A549 (cell line): ENCODE data around the gene TOP3B. TPM values are rescaled to one million over a fixed set of nuclear protein-coding genes. Genes with fewer than 3 reads are reported as not detected.

ENCODE experiments used
- ATAC-seq, 2 experiments: fragments of 200-7000 bp in 1 of 2; fragments of >200 bp in 1 of 2; cut with Nextera tagmentation in 1 of 2; cut with Tn5 transposase in 1 of 2; 3 replicates each; pipeline versions ENCODE4 v1.8.0 to v1.9.1; 2018 to 2020; ENCODE audit warnings: mild to moderate bottlenecking in 1 of 2, moderate library complexity in 1 of 2
- CTCF ChIA-PET: fragments of 300-600 bp; sonication (Branson Sonifier 250); formaldehyde crosslinking; extraction: SDS; loops from one replicate; lab custom pipeline; 2021; ENCODE audit warnings: antibody characterized with exemption, inconsistent platforms; lab: Yijun Ruan, JAX
- POLR2A ChIA-PET: fragments of 350-600 bp; formaldehyde crosslinking; extraction: SDS; loops from one replicate; lab custom pipeline; 2021; ENCODE audit warnings: antibody characterized with exemption, inconsistent platforms; lab: Yijun Ruan, JAX
- DNase-seq, 2 experiments: peaks; one replicate each; pipeline versions ENCODE4 v3.0.0 to v3.0.0-alpha.2; 2011 to 2016; ENCODE audit warnings: low read depth in 1 of 2, low spot score in 1 of 2
- FAIRE-seq: peaks from 2 replicates; lab custom pipeline; 2011; peaks lifted over from hg19 to GRCh38; lab: Jason Lieb, UNC
- H3K27ac ChIP-seq, 2 experiments: fragments of >200 bp; sonication (Bioruptor Twin); formaldehyde crosslinking; 3 replicates each; pipeline ENCODE4 v1.5.1; 2016 to 2017
- H3K4me1 ChIP-seq: fragments of >200 bp; sonication (Bioruptor Twin); formaldehyde crosslinking; 3 replicates; pipeline ENCODE4 v1.6.1; 2016
- H3K4me2 ChIP-seq: fragments of >200 bp; sonication (Bioruptor Twin); formaldehyde crosslinking; 3 replicates; pipeline ENCODE4 v1.6.1; 2016
- H3K4me3 ChIP-seq: fragments of >200 bp; sonication (Bioruptor Twin); formaldehyde crosslinking; 3 replicates; pipeline ENCODE4 v1.5.1; 2016
- H3K9me3 ChIP-seq: fragments of >200 bp; sonication (Bioruptor Twin); formaldehyde crosslinking; 3 replicates; pipeline ENCODE4 v1.6.1; 2016
- BCL3 ChIP-seq: fragments of >200 bp; sonication (Bioruptor Twin); formaldehyde crosslinking; IDR thresholded peaks from 3 replicates; pipeline ENCODE4 v1.6.1; 2016
- BHLHE40 ChIP-seq: IDR thresholded peaks from 2 replicates; pipeline ENCODE4 v1.6.1; 2012; ENCODE audit warnings: low read depth, low read length, inconsistent platforms
- CBX8 ChIP-seq: fragments of 200-600 bp; sonication (generic); IDR thresholded peaks from 2 replicates; pipeline ENCODE4 v1.6.1; 2016
- CEBPB ChIP-seq, 2 experiments: fragments of >200 bp in 1 of 2; sonication (Bioruptor Twin) in 1 of 2; formaldehyde crosslinking in 1 of 2; IDR thresholded peaks; 2 replicates each; pipeline ENCODE4 v1.6.1; 2012 to 2016
- E2F6 ChIP-seq: IDR thresholded peaks from 2 replicates; pipeline ENCODE4 v1.6.1; 2012; ENCODE audit warnings: low read depth, borderline replicate concordance
- EP300 ChIP-seq, 2 experiments: fragments of >200 bp; sonication (Bioruptor Twin); formaldehyde crosslinking; IDR thresholded peaks; 2 replicates in 1 of 2; 3 replicates in 1 of 2; pipeline ENCODE4 v1.6.1; 2016 to 2017
- GATA3 ChIP-seq: IDR thresholded peaks from 2 replicates; pipeline ENCODE4 v1.6.1; 2012; ENCODE audit warnings: borderline replicate concordance
- HDAC2 ChIP-seq: fragments of 200-600 bp; sonication (generic); IDR thresholded peaks from 2 replicates; pipeline ENCODE4 v1.6.1; 2016
- HMGXB4 ChIP-seq: fragments of 250-450 bp; sonication (Bioruptor Pico); IDR thresholded peaks from 2 replicates; pipeline ENCODE4 v1.5.0; 2021; ENCODE audit warnings: mild to moderate bottlenecking, moderate library complexity, borderline replicate concordance
- HOXA7 ChIP-seq: fragments of 250-450 bp; sonication (Bioruptor Pico); IDR thresholded peaks from 2 replicates; pipeline ENCODE4 v1.5.0; 2020; ENCODE audit warnings: mild to moderate bottlenecking, moderate library complexity
- HOXB13 ChIP-seq: fragments of 250-450 bp; sonication (Bioruptor Pico); IDR thresholded peaks from 2 replicates; pipeline ENCODE4 v1.5.0; 2020; ENCODE audit warnings: low read depth, mild to moderate bottlenecking, moderate library complexity
- MAX ChIP-seq: IDR thresholded peaks from 2 replicates; pipeline ENCODE4 v1.6.1; 2012
- MAZ ChIP-seq: fragments of 150-350 bp; IDR thresholded peaks from 2 replicates; pipeline ENCODE4 v1.6.1; 2014; ENCODE audit warnings: antibody characterized with exemption, low read depth, low read length, borderline replicate concordance
- MYC ChIP-seq: IDR thresholded peaks from 2 replicates; pipeline ENCODE4 v1.6.1; 2012; ENCODE audit warnings: mild to moderate bottlenecking, inconsistent platforms, low read length, improper control_type of control experiment, borderline replicate concordance
- NFE2L2 ChIP-seq: fragments of 150-350 bp; conservative IDR thresholded peaks from 2 replicates; pipeline ENCODE4 v1.6.1; 2014; ENCODE audit warnings: low read length
- NPAS2 ChIP-seq: fragments of 250-450 bp; sonication (Bioruptor Pico); IDR thresholded peaks from 2 replicates; pipeline ENCODE4 v1.8.0; 2022; ENCODE audit warnings: mild to moderate bottlenecking, moderate library complexity, borderline replicate concordance
- NR3C1 ChIP-seq: fragments of >200 bp; sonication (Bioruptor Twin); formaldehyde crosslinking; IDR thresholded peaks from 3 replicates; pipeline ENCODE4 v1.6.1; 2017
- PHF8 ChIP-seq: fragments of 200-600 bp; sonication (generic); IDR thresholded peaks from 2 replicates; pipeline ENCODE4 v1.6.1; 2016; ENCODE audit warnings: low read depth, mild to moderate bottlenecking, antibody characterized with exemption, moderate library complexity, borderline replicate concordance
- POLR2A ChIP-seq: IDR thresholded peaks from 2 replicates; pipeline ENCODE4 v1.6.1; 2012; ENCODE audit warnings: mild to moderate bottlenecking, low read length
- REST ChIP-seq: fragments of 200-600 bp; sonication (generic); IDR thresholded peaks from 2 replicates; pipeline ENCODE4 v1.6.1; 2016; ENCODE audit warnings: antibody characterized with exemption, mild to moderate bottlenecking, moderate library complexity
- WGBS: methylation state at CpG from one replicate; pipeline ENCODE4 v1.1.6; 2017; ENCODE audit errors: missing lambda C conversion rate; 5-methylcytosine and 5-hydroxymethylcytosine counted together
- polyA plus RNA-seq, 4 experiments: library from polyadenylated mRNA; depleted of rRNA in 3 of 4; stranded (reverse); fragments of >200 nt; fragmentation: RNase III in 1 of 4; extraction: RNeasy Plus Mini Kit Qiagen cat#74134 plus additional on column Dnase treatment in 1 of 4; gene quantifications; 2 replicates in 3 of 4; 3 replicates in 1 of 4; pipeline ENCODE4 v1.2.3, GENCODE V29; 2011 to 2017

TOP3B gene
- polyA plus RNA-seq, 2 of the 4 experiments (the other 2 are of a cell fraction): 11.5 to 19.8 TPM

GRCh38 chr22:21995660-21996059 lies 13.1 kb upstream of the TOP3B start:
- Histone ChIP-seq H3K9me3 (no peaks in the 10 kb centered on the region), H3K4me3 (no peak overlapping the region), H3K4me2 (no peak overlapping the region), H3K27ac (no peak overlapping the region), H3K4me1 (no peaks in the 10 kb centered on the region)
- FAIRE-seq (no peak), DNase-seq (no peak), ATAC-seq (no peak)
- ChIA-PET POLR2A (no interaction called here), CTCF (no interaction called here)
- 80% methylated on average over 3 of the region's 3 CpGs for WGBS
- TF ChIP-seq HDAC2 (no peak), EP300 (IDR thresholded peaks at IDR 0.05) (no peak), POLR2A (no peak), REST (no peak)

- WGBS: 76% methylated on average over 2 of the region's 3 CpGs
- TF ChIP-seq GATA3 (no peak), CEBPB (IDR thresholded peaks at IDR 0.05) (no peak), EP300 (IDR thresholded peaks at IDR 0.05) (no peak), HOXA7 (CRISPR knock-in tag) (no peak), NR3C1 (no peak), MAZ (no peak), PHF8 (no peak), MAX (no peak), BHLHE40 (no peak), NPAS2 (no peak), CBX8 (no peak), E2F6 (no peak), MYC (no peak), REST (no peak), HMGXB4 (CRISPR knock-in tag) (no peak), BCL3 (no peak), NFE2L2 (no peak), HOXB13 (no peak)
- CTCF ChIA-PET: interaction anchor here (0.6 kb wide), 1 partner anchor 330 kb away, joined by 3 read pairs; no protein-coding TSS in a partner anchor
- POLR2A ChIA-PET: no interaction called here
- ATAC-seq (no peak), FAIRE-seq (no peak), DNase-seq (no peak)
- H3K4me3 ChIP-seq: no peak overlapping the region
- no peak overlapping the region for H3K4me2 ChIP-seq
- no peak overlapping the region for H3K27ac ChIP-seq
- H3K9me3 ChIP-seq: no peaks in the 10 kb centered on the region
- no peaks in the 10 kb centered on the region for H3K4me1 ChIP-seq
Measured at GRCh38 chr22:21994881-21995444, 12.4 kb upstream of the TOP3B start.
